ENCODE measurements around the gene NR2F6. TPM values are rescaled to one million over a fixed set of nuclear protein-coding genes. Genes with fewer than 3 reads are reported as not detected.

The NR2F6 gene
- total RNA-seq, 1 experiment from 2014 or later: 134 TPM

- Histone ChIP-seq H2BK15ac (ENCODE audit: low read depth, low read length) (no peak overlapping the region), H3K23me2 (ENCODE audit: insufficient read length, low read depth, low read length, poor library complexity, severe bottlenecking) (no peaks in the 10 kb centered on the region), H3K23ac (ENCODE audit: insufficient read length, low read depth, low read length) (no peak overlapping the region), H3K9me3 (ENCODE audit: control insufficient read depth, low read depth, low read length) (no peaks in the 10 kb centered on the region), H4K91ac (ENCODE audit: insufficient read length, low read depth, low read length) (no peak overlapping the region), H4K20me1 (ENCODE audit: control insufficient read depth, insufficient read depth, insufficient read length) (no peaks in the 10 kb centered on the region), H3K27ac (ENCODE audit: insufficient read length, low read depth, low read length) (no peak overlapping the region), H2AK5ac (ENCODE audit: insufficient read length, low read length) (no peak overlapping the region), H3K79me1 (ENCODE audit: insufficient read depth, low read depth, low read length, poor library complexity, severe bottlenecking) (no peaks in the 10 kb centered on the region), H3K18ac (ENCODE audit: insufficient read length, low read depth, low read length) (peak overlapping the region; percentile 64), H4K5ac (ENCODE audit: insufficient read length, low read depth, low read length) (no peak overlapping the region), H2BK12ac (ENCODE audit: insufficient read length, low read depth, low read length) (no peak overlapping the region), H3K4me1 (ENCODE audit: insufficient read depth, low read length) (no peaks in the 10 kb centered on the region; the same call in 1 of the 2 replicates), H3K27me3 (ENCODE audit: insufficient read depth, low read length) (no peaks in the 10 kb centered on the region), H3K79me2 (ENCODE audit: insufficient read depth, low read length) (no peaks in the 10 kb centered on the region), H3K14ac (ENCODE audit: insufficient read depth, low read length) (peak overlapping the region; percentile 76), H3K9ac (ENCODE audit: extremely low read depth, insufficient read length, low read length) (peak overlapping the region; percentile 27), H2BK5ac (ENCODE audit: insufficient read length, low read length) (no peak overlapping the region), H2AFZ (ENCODE audit: low read length) (no peak overlapping the region), H2BK20ac (ENCODE audit: low read depth, low read length, poor library complexity, severe bottlenecking) (no peak overlapping the region), H3K4ac (ENCODE audit: low read depth, low read length) (no peak overlapping the region), H3T11ph (ENCODE audit: low read length) (no peak overlapping the region), H4K8ac (replicated peaks; ENCODE audit: insufficient read length, low read depth, low read length) (no peak overlapping the region), H2BK120ac (ENCODE audit: low read depth, low read length, poor library complexity, severe bottlenecking) (no peak overlapping the region), H3K56ac (ENCODE audit: insufficient read length, low read depth, low read length) (no peak overlapping the region), H3K4me2 (ENCODE audit: insufficient read depth, insufficient read length, low read length) (peak overlapping the region; percentile 78)
- Mint-ChIP-seq H3K4me1 (peaks cover 5 to 21% of the 10 kb centered on the region in 2 experiments; a peak in 2 of 4 replicates), H3K27me3 (ENCODE audit: low read depth) (peaks cover 2% of the 10 kb centered on the region; the same call in 1 of the 2 replicates), H3K36me3 (ENCODE audit: insufficient read depth in 1 of 3, low read depth in 3 of 3) (peaks cover 10 to 12% (median 11%) of the 10 kb centered on the region in 3 experiments), H3K27ac (peak overlapping the region; percentile 96 to 98 (median 96)), H3K4me3 (peak overlapping the region; percentile 80 to 89), H3K9me3 (no peaks in the 10 kb centered on the region)
- WGBS (ENCODE audit: extremely low coverage, insufficient read length, low lambda C conversion rate): no CpG with 5 or more reads among the region's 46 CpGs
- DNase-seq: peak; percentile 95
- TF ChIP-seq CTCF (conservative IDR thresholded peaks at IDR 0.05): peak; percentile 71
Measured at GRCh38 chr19:17292301-17293074, 46.8 kb upstream of the NR2F6 start.

All from H9 (cell line).